Brain microvascular endothelial cell (primary cell): Measurements from ENCODE around the gene ITGB2.
"Not testable (repeated sequence)": the region's sequence is repeated elsewhere in the genome, so short reads cannot be mapped to it uniquely, and the experiment has no call there.

Source experiments
- DNase-seq: peaks from one replicate; pipeline ENCODE4 v3.0.0-alpha.2; 2020
- H3K27ac ChIP-seq: fragments of 250-450 bp; sonication (Bioruptor Pico); 2 replicates; pipeline ENCODE4 v1.5.1; 2020; ENCODE audit warnings: mild to moderate bottlenecking, moderate library complexity
- H3K27me3 ChIP-seq: fragments of 250-450 bp; sonication (Bioruptor Pico); replicated peaks from 2 replicates; pipeline ENCODE4 v1.5.1; 2020; ENCODE audit warnings: mild to moderate bottlenecking
- H3K36me3 ChIP-seq: fragments of 250-450 bp; sonication (Bioruptor Pico); replicated peaks from 2 replicates; pipeline ENCODE4 v1.5.1; 2020; ENCODE audit warnings: mild to moderate bottlenecking
- H3K4me3 ChIP-seq: 2 replicates; pipeline ENCODE4 v1.5.1; 2011; ENCODE audit warnings: low read depth, mild to moderate bottlenecking, control low read depth, low read length, moderate library complexity
- CTCF ChIP-seq: IDR thresholded peaks from 2 replicates; pipeline ENCODE4 v1.5.1; 2011; ENCODE audit warnings: low read depth, mild to moderate bottlenecking, moderate library complexity, low read length, control low read depth, inconsistent platforms; ENCODE audit errors: missing control alignments
- in situ Hi-C: cut with HindIII; loops from 2 replicates; pipeline ENCODE4 v1.10.0; 2017; ENCODE audit warnings: low sequenced_read_pairs, low pct_ligation_motif_present

The ITGB2 gene

GRCh38 chr21:44931137-44931500 lies 10.4 kb upstream of the ITGB2 start:
- TF ChIP-seq CTCF, result no peak
- Histone ChIP-seq H3K36me3 (no peaks in the 10 kb centered on the region), H3K27ac (no peak overlapping the region), H3K27me3 (peaks cover 54% of the 10 kb centered on the region), H3K4me3 (no peak overlapping the region)
- no peak for DNase-seq
- in situ Hi-C loops, result loop anchor here (25.0 kb wide), 1 partner anchor 206 kb away; no protein-coding TSS in a partner anchor

GRCh38 chr21:44930543-44930981 lies 9.9 kb upstream of the ITGB2 start:
- Histone ChIP-seq H3K4me3 (no peak overlapping the region), H3K27ac (no peak overlapping the region), H3K36me3 (no peaks in the 10 kb centered on the region), H3K27me3 (peaks cover 56% of the 10 kb centered on the region)
- no peak for DNase-seq
- in situ Hi-C loops, result loop anchor here (25.0 kb wide), 1 partner anchor 207 kb away; no protein-coding TSS in a partner anchor
- no peak for TF ChIP-seq CTCF

- in situ Hi-C loops, result loop anchor here (25.0 kb wide), 1 partner anchor 207 kb away; no protein-coding TSS in a partner anchor
- H3K27ac ChIP-seq, result no peak overlapping the region
- no peak for TF ChIP-seq CTCF
- no peak overlapping the region for H3K4me3 ChIP-seq
- peaks cover 51% of the 10 kb centered on the region for H3K27me3 ChIP-seq
- H3K36me3 ChIP-seq, result no peaks in the 10 kb centered on the region
- DNase-seq, result no peak
Observed at GRCh38 chr21:44929799-44930542, 9.3 kb upstream of the ITGB2 start.

- H3K27me3 ChIP-seq, result peaks cover 50% of the 10 kb centered on the region
Observed at GRCh38 chr21:44929242-44929798, 8.6 kb upstream of the ITGB2 start.

GRCh38 chr21:44928500-44929241 lies 8.0 kb upstream of the ITGB2 start:
- H3K4me3 ChIP-seq, H3K36me3 ChIP-seq, H3K27ac ChIP-seq: not testable (repeated sequence)
- peaks cover 51% of the 10 kb centered on the region for H3K27me3 ChIP-seq
- peak; percentile 63 for DNase-seq
- in situ Hi-C loops, result loop anchor here (25.0 kb wide), 1 partner anchor 209 kb away; no protein-coding TSS in a partner anchor

More at GRCh38 chr21:44929242-44929798, 8.6 kb upstream of the ITGB2 start:
- in situ Hi-C loops, result loop anchor here (25.0 kb wide), 1 partner anchor 208 kb away; no protein-coding TSS in a partner anchor
- H3K4me3 ChIP-seq, result no peak overlapping the region
- no peaks in the 10 kb centered on the region for H3K36me3 ChIP-seq
- DNase-seq, result no peak
- no peak for TF ChIP-seq CTCF
- no peak overlapping the region for H3K27ac ChIP-seq
